Thyroid gland (tissue), 4 donors: ENCODE measurements around the gene TSC22D1.

ENCODE experiments used
- POLR2A ChIP-seq, 2 donors: fragments of 450-650 bp; IDR thresholded peaks; one replicate each; pipeline ENCODE4 v1.6.1; 2017; ENCODE audit warnings: antibody characterized with exemption in 2 of 2, mild to moderate bottlenecking in 2 of 2, moderate library complexity in 1 of 2
- TF ChIP-seq, protein P1 (sequence below), 6 experiments: fragments of 200-600 bp in 3 of 6; fragments of 450-650 bp in 3 of 6; sonication (generic) in 3 of 6; IDR thresholded peaks; one replicate each; pipeline ENCODE4 v1.5.1; 2016 to 2019; ENCODE audit warnings: antibody characterized with exemption in 6 of 6, mild to moderate bottlenecking in 2 of 6, inconsistent platforms in 1 of 6, moderate library complexity in 1 of 6

DNA sequence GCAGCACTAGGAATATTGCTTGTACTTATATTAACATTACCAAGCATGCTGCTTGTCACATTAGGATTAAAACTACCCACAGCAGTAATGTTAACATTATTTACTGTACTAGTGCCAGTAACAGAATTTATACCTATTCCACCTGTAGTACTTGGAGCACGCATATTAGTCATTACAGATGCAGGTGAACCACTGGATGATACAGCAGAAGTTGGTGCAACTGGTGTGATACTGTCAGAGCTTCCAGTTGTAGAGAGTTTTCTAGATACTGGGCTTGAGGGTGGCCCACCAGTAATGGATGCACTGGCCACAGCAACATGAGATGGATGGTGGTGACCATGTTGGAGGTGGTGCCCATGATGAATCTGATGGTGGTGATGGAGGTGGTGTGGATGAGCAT is 1.1 kb downstream of the TSC22D1 start:
- TF ChIP-seq, protein P1, sequence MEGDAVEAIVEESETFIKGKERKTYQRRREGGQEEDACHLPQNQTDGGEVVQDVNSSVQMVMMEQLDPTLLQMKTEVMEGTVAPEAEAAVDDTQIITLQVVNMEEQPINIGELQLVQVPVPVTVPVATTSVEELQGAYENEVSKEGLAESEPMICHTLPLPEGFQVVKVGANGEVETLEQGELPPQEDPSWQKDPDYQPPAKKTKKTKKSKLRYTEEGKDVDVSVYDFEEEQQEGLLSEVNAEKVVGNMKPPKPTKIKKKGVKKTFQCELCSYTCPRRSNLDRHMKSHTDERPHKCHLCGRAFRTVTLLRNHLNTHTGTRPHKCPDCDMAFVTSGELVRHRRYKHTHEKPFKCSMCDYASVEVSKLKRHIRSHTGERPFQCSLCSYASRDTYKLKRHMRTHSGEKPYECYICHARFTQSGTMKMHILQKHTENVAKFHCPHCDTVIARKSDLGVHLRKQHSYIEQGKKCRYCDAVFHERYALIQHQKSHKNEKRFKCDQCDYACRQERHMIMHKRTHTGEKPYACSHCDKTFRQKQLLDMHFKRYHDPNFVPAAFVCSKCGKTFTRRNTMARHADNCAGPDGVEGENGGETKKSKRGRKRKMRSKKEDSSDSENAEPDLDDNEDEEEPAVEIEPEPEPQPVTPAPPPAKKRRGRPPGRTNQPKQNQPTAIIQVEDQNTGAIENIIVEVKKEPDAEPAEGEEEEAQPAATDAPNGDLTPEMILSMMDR (IDR thresholded peaks at IDR 0.05), result no peak
- no peak for TF ChIP-seq POLR2A (IDR thresholded peaks at IDR 0.05)
